GM21717 (cell line): ENCODE results near the gene SNHG17.
A peak's percentile ranks its signal among the peaks of the same experiment; 100 is the strongest.
"Not testable (repeated sequence)": the region's sequence is repeated elsewhere in the genome, so short reads cannot be mapped to it uniquely, and the experiment has no call there.

Experiments used
- ATAC-seq: cut with Tn5 transposase; IDR thresholded peaks from one replicate; pipeline ENCODE4 v1.9.1; 2021; ENCODE audit warnings: mild to moderate bottlenecking, moderate library complexity; ENCODE audit not compliant: unreplicated experiment

Gene SNHG17

DNA sequence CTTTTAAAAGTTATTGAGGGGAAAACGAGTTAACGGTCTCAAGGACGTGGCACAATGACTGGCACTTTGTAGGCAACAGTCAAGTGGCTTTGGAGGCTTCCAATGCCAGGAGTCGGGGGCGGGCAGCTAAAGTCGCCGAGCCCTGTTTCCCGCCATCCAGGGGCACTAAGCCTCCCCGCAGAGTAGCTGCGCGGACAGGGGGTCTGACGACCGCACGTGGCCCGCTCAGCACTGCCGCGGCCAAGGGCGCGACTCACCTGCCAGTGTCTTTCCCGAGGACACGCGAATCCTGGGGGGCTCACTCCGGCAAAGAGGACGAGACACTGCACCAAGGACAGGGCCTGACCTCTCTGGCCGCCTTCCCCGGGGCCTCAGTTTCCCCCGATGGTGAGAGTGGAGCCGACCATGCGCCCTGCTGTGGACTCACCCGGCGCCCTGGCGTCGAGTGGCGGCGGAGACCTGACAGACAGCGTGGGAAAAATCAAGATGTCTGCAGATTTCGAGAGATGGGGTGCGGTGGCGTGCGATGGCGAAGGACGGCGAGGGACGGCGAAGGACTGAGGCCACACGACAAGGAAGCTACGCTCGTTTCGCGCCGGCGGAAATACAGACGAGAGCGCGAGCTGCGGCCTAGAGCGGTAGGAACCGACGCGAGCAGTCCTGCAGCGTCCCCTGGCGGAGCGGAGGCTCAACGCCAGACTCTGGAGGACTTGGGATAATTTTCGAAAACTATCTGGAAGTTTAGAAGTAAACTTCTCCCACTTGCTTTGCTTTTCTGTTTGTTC is at the start of gene SNHG17:
Gene SNHG17, minus strand, starts transcription at position 559 of the 785 bp plus-strand sequence.
- ATAC-seq = peak; percentile 55

DNA sequence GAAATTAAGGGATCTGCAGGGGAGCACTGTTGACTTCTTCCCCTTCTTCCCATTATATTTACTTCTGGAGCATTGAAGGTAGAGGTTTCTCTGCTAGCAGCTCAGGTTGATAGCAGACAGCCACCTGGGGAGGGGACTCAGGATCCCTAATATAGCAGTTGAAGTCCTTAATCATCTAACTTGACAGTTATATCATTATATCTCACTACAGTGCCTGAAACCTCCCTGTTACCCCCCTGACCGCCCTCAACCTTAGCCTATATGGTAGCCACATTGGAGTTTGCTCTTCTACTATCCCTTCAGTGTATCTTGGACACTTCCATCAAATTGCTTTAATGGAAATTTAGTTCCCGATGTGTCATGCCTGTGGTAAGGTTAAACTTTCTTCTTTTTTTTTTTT is 44.5 kb upstream of the SNHG17 start:
- no peak for ATAC-seq

DNA sequence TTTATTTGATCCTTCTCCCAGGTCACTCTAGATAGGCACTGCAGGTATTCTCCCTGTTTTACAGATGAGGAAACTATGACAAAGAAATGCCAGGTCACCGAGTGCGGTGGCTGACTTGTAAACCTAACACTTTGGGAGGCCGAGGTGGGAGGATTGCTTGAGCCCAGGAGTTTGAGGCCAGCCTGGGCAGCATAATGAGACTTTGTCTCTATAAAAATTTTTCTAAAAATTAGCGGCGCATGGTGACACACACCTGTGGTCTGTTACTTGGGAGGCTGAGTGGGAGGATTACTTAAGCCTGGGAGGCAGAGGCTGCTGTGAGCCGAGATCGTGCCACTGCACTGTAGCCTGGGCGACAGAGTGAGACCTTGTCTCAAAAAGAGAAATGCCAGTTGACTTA is 42.6 kb upstream of the SNHG17 start:
- ATAC-seq = no peak

DNA sequence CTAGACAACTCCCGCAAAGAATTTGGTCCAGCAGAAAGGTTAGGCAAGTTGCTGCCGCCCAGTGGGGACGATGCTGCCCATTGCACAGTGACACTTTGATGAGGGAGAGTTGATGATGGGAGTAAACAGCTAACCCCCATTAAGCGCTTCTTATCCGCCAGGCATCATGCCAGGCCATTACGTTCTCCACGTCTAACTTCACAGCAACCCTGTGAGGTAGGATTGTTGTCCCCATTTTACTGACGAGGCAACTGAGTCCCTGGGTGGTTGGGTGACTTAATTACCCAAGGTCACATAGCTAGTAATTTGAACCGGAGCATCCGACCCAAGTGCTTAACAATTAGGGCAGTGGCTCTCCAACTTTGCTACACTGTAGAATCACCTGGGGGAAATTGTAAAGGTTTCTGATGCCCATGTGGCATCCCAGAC is 38.3 kb upstream of the SNHG17 start:
- ATAC-seq = no peak

DNA sequence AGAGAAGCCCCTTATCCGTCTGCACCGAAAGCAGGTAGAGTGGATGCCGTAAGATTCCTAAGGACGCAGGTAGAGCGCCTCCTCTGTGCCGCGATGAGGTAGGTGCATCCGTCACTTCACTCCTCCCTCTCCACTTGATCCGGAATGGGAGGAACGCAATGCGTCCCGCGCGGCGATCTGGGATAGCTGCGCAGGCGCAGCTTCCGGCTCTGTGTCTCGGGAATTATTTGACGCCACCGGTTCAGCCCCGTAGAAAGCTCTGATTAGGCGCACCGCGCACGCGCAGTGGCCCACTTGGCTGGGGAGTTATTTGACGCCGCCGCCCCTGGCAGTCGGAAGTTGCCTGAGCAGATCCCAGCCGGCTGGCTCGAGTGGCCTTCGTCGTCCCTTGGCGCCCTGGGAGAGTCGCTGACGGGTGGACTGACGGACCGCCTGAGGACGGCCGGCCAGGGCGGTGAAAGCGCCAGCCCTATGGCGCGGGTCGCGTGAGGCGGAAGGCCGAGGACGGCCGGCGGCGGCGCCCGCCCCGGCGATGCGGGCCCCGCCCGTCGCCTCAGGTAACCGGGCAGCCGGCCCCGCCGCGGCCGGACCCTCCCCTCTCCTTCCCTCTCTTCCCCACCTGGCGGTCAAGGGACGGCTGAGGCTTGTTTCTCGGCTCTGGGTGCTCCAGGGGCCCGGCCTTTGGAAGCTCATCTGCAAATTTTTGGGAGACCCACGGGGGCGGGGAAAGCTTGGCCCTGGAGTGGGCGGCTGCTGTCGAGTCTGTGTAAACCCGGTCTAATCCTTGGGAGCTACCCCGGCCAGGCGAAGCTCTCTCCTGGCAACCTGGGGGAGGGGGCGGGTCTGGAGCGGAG is 37.6 kb upstream of the SNHG17 start, which contains the start of gene RALGAPB:
Gene RALGAPB, plus strand, starts transcription at position 331 of the 854 bp plus-strand sequence. CDS start 15,590 bp downstream, outside the sequence.
- ATAC-seq = peak; percentile 87

DNA sequence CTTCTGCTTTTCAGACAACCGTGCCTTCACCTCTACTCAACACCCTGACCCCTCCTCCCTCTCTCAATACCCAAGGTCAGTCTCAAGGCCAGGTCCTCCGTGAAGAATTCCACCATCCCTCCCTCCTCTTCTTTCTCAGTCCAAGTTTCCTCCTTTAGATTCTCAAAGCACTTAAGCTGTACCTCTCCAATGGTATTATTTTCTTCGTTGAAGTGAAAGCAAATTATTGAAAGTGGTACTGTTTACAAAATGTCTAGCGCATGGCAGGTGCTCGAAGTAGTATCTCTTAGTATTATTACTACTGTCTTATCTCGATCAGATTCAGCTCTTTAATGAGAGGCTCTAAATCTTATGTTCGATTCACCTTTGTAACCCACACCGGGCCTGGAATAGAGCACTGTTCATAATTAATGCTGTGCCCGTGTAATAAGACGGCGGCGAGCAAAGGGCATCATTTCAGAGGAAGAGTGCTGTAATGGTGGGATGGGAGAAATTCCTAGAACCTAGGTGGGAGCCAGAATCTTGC is 36.9 kb upstream of the SNHG17 start:
- no peak for ATAC-seq

DNA sequence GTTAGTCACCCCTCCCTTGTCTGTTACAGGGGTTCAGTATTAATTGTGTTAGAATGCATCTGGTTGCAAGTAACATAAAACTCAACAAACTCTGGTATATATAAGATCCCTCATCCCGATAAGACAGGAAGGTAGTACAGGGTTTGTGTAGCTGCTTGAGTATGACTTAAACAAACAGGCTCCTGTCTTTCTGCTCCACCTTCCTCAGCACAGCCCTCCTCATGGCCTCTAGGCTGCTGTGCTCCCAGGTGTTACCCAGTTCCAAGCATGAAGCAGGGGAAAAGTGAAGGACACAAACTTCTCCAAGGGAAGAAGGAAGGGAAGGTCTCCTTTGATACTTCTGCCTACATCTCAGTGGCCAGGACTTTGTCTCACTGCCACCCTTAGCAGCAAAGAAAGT is 36.1 kb upstream of the SNHG17 start:
- no peak for ATAC-seq

DNA sequence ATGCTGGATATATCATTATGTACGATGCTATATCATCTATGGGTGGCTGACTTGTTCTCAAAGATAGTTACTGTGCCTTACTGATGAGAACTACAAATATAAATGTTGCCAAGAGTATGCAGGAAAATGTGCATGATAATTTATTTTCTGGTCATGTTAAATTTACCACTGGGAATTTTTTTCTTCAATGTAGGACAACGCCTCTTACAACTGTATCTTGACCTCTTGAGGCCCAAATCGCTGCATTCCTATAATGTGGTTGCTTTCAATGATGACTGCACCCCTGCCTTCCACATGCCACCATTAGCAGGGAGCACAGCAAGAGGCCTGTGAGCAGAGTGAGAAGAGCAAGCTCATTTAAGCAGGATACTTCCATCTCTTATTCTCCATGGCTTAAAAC is 31.9 kb upstream of the SNHG17 start:
- ATAC-seq = no peak

DNA sequence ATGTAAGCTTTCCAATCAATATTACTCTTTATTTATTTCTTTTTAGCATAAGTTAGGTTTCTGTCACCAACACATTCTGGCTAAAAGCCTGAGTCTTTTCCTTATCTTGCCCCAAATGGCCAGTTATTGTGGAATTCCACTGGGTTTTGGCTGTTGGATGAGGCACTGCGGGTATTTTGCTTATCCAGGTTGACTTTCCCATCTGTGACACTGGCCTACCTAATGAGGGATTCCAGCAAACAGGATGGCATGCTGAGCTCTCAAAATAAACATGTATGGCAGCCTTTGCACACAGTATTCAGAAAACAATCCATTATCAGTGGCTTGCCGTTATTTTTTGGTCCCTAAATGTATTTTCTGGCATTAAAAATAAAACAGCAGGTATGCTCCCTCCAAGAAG is 31.0 kb upstream of the SNHG17 start:
- no peak for ATAC-seq

DNA sequence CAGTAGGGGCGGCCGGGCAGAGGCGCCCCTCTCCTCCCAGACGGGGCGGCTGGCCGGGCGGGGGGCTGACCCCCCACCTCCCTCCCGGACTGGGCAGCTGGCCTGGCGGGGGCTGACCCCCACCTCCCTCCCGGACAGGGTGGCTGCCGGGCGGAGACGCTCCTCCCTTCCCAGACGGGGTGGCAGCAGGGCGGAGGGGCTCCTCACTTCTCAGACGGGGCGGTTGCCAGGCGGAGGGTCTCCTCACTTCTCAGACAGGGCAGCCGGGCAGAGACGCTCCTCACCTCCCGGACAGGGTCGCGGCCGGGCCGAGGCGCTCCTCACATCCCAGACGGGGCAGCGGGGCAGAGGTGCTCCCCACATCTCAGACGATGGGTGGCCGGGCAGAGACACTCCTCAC is 26.4 kb upstream of the SNHG17 start:
- ATAC-seq = not testable (repeated sequence)

DNA sequence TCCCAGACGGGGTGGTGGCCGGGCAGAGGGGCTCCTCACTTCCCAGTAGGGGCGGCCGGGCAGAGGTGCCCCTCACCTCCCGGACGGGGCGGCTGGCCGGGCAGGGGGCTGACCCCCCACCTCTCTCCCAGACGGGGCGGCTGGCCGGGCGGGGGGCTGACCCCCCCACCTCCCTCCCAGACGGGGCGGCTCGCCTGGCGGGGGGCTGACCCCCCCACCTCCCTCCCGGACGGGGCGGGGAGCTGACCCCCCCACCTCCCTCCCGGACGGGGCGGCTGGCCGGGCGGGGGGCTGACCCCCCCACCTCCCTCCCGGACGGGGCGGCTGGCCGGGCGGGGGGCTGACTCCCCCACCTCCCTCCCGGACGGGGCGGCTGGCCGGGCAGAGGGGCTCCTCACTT is 26.0 kb upstream of the SNHG17 start:
- not testable (repeated sequence) for ATAC-seq

DNA sequence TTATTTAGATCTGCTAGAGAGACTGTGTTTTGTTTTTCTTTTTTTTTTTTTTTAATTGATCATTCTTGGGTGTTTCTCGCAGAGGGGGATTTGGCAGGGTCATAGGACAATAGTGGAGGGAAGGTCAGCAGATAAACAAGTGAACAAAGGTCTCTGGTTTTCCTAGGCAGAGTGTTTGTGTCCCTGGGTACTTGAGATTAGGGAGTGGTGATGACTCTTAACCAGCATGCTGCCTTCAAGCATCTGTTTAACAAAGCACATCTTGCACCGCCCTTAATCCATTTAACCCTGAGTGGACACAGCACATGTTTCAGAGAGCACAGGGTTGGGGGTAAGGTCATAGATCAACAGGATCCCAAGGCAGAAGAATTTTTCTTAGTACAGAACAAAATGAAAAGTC is 25.5 kb upstream of the SNHG17 start:
- not testable (repeated sequence) for ATAC-seq

DNA sequence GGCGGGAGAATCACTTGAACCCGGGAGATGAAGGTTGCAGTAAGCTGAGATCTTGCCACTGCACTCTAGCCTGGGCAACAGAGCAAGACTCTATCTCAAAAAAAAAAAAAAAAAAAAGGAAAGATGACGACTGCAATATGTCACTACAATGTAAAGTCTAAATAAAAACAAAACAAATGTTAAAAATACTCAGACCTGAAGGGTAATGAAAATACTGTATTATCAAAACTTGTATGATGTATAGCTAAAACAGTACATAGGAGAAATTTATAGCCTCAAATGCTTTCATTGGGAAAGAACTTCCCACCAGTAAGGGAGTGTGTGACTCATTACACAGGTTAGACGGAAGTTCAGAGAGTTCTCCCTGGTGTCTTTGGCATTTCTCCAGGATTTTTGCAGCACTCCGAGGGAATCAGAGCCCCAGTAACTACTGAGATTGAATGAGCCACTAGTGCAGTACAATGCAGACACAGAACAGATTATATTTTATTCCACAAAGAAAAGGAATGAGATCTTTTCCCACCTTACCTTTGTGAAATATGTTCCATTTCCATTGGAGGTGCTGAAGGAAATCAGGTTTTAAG is 25.0 kb upstream of the SNHG17 start:
- ATAC-seq = no peak

DNA sequence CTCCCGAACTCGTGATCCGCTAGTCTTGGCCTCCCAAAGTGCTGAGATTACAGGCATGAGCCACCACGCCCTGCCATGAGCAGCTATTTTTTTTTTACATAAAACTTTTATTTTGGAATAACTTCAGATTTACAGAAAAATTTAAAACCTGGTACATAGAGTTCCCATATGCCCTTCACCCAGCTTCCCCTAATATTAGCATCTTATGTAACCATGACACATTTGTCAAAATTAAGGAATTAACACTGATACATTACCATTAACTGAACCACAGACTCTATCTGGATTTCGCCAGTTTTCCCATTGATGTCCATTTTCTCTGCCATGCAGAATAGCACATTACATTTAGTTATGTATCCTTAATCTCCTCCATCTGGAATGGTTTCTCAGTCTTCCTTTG is 23.2 kb upstream of the SNHG17 start:
- no peak for ATAC-seq

DNA sequence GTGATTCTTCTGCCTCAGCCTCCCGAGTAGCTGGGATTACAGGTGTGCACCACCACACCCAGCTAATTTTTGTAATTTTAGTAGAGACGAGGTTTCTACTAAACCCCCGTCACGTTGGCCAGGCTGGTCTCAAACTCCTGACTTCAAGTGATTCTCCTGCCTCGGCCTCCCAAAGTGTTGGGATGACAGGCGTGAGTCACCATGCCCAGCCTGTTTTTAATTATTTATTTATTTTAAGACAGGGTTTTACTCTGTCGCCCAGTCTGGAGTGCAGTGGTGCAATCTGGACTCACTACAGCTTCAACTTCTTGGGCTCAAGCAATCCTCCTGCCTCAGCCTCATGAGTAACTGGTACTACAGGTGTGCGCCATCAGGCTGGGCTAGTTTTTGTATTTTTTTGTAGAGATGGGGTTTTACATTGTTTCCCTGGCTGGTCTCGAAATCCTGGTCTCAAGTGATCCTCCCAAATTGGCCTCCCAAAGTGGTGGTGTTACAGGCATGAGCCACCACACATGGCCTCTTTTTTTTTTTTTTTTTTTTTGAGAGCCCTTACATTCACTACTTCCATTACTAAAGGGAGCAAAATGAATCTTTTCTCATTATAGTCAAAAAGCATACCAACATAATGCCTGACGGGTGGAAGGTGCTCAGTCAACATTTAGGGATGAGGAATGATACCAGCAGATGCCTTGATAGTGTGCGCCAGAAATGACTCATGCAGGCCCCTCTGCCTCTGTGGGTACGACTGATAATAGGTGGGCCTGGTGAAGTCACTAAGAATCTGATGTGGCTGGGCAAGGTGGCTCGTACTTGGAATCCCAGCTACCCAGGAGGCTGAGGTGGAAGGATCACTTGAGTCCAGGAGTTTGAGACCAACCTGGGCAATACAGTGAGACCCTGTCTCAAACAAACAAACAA is 19.7 kb upstream of the SNHG17 start:
- ATAC-seq = no peak

DNA sequence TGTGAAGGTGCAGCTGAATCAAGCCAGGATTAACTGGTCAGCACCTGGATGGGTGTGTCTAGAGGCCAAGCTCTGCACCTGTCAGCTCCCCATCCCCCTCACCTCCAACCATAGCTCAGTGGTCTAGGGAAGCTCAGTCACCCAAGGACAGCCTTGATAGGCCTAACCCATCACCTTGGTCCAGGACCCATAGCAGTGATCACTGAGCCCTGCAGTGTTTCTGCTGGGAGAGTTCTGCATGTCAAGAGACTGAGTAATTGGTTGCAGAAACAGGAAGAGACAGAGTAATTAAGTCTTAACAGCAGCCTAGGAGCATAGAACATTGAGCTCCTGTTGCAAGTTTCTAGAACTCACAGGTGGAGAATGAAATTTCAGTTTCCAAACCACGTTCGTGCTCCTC is 18.8 kb upstream of the SNHG17 start:
- ATAC-seq = peak; percentile 67

DNA sequence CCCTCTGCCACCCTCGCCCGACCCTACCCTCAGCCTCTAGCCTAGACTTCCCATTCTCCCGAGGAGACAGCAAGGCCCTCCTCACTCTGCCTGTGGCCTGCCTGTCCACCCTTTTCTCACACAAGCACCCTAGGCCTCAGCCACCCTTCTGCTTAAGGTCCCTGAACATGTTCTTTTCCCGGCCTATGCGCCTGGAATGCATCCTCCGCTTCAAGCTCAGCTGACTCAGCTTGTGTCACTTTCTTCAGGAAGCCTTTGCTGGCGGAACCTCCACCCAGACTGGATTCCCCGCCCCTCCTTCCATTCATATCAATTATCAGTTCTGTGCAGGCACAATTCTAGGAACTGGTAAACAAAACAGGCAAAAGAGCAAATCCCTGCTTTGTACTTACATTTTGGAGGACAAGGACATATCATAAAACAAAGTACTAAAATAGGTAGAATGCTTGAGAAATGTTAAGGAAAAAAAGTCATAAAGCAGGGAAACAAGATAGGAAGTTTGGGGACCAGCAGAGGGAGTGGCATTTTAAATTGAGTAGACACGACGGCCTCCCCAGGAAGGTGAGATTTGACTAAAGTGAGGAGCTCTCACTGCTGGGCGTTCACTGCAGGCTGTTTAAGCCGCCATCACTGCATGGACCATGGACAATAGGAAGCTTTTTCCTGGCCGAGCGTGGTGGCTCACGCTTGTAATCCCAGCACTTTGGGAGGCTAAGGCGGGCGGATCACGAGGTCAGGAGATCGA is 17.9 kb upstream of the SNHG17 start:
- ATAC-seq = no peak

DNA sequence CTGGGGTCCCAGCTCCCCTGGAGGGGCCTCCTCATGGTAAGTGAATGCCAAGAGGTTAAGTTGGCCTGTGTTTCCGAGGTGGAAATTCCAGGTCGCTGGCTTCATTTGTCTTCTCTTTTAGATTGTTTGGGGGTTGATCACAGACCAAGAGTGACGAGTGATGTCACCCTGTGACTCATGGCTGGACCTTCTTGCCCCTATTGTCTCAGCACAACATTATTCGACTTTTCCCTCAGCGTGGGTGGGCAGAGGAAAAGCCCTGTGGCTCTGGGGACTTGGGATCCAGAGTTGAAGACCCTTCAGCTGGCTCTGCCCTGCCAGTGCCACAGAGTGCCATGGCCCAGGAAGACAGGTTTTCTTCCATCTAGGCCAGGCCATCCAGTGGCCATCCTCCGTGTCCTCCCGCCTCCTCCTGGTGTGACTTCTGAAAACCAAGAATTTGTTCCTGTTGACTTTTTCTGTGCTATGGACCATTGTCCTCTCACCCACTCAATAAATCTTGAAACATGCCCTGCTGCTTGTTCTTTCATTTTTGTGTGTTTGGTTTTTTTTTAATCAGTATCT is 15.4 kb upstream of the SNHG17 start:
- no peak for ATAC-seq

DNA sequence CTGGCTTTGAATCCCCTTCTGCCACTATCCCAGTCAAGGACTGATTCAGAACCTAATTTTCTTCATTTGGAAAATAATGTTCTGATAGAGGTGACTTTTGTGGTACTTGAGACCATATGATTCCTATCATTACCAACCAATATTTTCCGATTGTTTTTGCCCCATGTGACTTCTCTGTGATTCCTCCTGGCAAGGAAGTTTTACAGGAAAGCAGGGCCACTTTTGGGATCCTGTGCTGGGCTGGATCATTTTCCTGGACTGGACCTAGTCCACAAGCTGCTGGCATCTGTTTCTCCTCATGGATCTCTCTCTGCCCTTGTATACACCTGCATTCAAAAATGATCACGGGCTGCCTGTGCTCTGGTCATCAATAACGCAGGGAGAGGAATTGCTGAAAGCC is 13.9 kb upstream of the SNHG17 start:
- ATAC-seq = no peak
